CD4-positive, alpha-beta T cell treated with Interleukin-21 for 1 hour (primary cell): Measurements from ENCODE around the gene IGSF6.
"Not testable (repeated sequence)": the region's sequence is repeated elsewhere in the genome, so short reads cannot be mapped to it uniquely, and the experiment has no call there.

Source experiments
- DNase-seq: peaks from one replicate; pipeline ENCODE4 v3.0.0-alpha.2; 2020

Gene IGSF6

DNA sequence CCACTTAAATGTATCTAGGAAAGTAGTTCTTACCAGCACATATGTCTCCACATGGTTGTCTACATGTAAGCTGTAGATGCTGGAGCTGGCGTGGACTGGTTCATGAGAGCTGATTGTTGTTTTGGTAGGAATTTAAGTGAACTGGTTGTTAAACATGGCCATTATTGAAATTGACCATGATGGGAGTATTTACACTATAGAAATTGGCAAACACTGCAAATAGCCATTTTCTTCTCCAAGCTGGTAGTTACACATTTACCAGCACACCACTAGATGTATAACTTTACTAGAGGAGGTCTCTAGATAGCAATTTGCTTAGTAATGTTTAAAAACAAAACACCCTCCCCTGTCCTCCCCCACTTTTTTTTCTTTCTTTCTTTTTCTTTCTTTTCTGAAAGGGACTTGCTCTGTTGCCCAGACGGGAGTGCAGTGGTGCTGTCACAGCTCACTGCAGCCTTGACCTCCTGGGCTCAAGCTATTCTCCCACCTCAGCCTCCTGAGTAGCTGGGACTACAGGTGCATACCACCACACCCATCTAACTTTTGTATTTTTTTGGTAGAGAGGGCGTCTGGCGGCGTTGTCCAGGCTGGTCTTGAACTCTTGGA is 24.2 kb downstream of the IGSF6 start:
- DNase-seq: no peak

DNA sequence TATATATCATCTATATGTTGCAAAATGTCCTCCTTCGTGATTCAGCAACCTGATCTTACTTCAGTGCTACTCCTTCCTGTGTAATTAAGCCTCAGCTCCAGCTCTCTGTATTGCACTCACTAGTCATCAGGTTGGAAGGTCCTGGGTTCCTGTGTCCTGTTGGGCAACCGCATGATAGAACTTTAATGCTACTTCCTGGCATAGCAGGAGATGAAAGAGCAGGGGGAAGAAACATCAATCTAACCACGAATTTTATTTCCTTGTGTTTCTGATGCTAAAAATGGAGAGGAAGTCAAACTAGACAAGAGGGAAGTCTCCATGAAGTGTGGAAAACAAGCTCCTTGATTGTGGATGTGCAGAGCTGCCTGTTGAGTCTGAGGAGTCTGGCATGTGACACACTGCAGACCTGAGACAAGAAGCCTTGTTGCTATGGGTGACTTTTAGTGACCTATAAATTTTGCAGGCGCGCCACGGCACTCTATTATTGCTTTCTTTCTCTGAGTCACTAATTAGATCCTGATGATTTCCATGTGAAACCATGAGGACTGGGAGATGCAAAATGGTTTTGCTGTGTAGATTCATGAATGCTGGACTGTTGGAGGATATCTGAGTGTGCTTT is 25.6 kb downstream of the IGSF6 start:
- DNase-seq: peak; percentile 47

- no peak for DNase-seq
Observed at GRCh38 chr16:21625026-21625425, 27.4 kb downstream of the IGSF6 start.

GRCh38 chr16:21622545-21622944 is 29.9 kb downstream of the IGSF6 start:
- no peak for DNase-seq

DNA sequence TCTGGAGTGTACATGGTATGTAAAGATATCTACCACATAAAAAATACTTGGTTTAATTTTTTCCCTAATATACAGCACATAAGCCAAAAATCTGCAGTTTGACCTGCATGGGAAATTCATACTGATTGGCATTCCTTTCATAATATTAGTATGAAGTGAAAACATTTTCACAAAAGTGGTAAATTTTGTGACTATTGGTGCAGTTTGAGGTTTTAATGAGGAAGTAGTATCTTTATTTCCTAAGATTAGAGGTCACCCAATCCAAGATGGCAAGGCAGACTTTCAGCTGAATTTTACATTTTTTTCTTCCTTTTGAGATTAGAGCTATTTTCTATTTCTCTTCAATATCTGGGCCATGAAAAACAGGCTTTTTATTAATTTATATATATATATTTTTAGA is 31.8 kb downstream of the IGSF6 start:
- DNase-seq: no peak

DNA sequence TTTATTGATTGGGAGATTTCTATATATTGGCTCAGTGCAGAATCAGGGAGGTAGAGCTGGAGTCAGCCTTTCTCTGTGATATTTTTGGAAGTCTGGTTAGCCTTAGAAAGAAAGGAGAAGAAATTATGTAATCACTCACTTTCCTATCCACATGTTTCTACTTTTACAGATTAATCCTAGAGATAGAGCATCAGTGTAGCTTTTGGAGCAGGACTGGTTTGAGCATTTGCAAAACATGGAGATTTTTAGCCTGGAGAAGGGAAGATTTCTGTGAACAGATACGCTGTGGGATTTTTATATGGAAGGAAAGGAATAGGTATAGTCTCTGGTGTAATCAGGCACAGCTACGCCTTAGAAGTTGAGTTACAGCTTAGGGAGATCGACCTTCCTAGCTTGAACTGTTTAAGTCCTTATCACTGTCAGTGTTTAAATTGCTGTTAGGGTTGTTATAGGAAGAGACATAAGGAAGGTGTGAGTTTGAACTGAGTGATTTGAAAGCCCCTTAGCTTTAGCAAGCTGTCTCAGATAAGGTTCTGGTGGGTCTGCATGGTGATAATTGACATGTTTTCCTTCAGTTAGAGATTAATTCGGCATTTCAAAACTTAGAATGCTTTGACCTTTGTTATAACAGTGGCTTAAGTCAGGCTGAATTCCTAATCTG is 32.5 kb downstream of the IGSF6 start:
- no peak for DNase-seq

DNA sequence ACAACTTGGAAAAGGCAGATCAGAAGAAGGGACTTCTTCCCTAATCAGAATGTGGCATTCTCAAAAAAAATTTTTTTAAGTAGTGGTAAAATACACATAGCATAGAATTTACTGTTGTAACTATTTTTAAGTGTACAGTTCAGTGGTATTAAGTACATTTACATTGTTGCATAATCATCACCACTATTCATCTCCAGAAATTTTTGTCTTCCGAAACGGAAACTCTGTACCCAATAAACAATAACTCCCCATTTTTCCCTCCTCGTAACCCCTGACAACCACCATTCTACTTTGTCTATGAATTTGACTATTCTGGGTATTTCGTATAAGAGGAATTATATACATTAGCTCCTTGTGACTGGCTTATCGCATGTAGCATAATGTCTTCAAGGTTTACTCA is 34.1 kb downstream of the IGSF6 start:
- DNase-seq: no peak

DNA sequence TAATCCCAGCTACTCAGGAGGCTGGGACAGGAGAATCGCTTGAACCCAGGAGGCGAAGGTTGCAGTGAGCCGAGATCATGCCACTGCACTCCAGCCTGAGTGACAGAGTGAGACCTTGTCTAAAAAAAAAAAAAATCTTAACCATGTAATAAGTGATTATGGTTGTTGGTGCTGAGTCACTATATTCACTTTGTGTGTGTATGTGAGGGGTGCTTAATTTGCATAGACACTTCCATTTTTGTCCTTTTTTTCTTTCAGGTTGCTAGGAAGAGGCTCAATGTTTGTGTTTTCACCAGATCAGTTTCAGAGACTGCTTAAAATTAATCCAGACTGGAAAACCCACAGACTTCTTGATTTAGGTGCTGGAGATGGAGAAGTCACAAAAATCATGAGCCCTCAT is 34.8 kb downstream of the IGSF6 start:
- DNase-seq: no peak

DNA sequence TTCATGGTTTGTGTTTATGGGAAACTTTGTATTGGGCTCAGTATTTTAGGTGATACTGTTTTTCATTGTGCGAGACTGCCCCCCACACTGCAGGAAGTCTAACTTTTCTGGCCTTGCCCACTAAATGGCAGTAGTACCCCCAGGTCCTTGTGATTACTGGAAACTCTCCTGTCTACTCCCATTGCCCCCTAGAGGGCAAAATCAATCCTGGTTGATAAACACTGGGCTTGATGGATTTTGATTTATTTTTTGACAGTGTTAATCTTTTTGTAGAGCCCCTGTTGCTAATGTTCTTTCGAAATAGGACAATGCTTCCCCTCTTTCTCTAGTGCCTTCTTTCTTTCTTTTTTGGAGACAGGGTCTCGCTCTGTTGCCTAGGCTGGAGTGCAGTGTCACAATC is 37.5 kb downstream of the IGSF6 start:
- DNase-seq: no peak

DNA sequence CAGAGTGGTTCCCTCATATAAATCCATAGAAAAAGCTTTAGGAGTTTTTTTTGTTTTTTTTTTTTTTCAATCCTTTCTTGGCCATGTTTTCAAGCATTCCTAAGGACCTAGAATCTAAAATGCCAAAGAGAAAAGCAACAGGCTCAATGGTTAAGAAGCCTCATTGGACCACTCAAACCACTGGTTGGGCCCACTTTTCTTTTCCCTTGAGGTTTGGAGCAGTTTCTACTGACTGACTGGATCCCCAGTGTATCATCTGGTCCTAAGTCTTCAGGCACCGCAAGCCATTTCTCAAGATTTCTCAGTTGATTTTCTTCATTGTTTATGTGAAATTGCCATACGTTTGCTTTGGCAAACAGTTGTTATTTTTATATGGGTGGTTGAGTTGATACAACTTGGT is 38.6 kb downstream of the IGSF6 start:
- no peak for DNase-seq

DNA sequence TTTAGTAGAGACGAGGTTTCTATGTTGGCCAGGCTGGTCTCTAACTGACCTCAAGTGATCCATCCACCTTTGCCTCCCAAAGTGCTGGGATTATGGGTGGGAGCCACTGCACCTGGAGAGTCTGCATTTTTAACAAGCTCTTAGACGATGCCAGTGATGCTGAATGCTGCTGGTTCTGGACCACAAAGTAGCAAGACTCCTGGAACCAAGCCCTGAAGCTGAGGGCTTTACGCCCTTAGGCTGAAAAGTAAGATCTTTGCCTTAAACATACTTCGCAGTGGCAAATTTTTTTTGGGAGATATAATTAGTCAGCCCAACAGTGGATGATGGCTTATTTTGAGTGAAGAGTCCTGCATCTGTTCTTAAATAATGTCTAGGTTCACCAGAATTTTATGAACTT is 39.0 kb downstream of the IGSF6 start:
- DNase-seq: no peak

- no peak for DNase-seq
Observed at GRCh38 chr16:21611556-21612384, 40.6 kb downstream of the IGSF6 start.

GRCh38 chr16:21611198-21611555 is 41.2 kb downstream of the IGSF6 start:
- DNase-seq: no peak

GRCh38 chr16:21610766-21611165 is 41.6 kb downstream of the IGSF6 start:
- DNase-seq: no peak

GRCh38 chr16:21610006-21610544 is 42.3 kb downstream of the IGSF6 start:
- no peak for DNase-seq

DNA sequence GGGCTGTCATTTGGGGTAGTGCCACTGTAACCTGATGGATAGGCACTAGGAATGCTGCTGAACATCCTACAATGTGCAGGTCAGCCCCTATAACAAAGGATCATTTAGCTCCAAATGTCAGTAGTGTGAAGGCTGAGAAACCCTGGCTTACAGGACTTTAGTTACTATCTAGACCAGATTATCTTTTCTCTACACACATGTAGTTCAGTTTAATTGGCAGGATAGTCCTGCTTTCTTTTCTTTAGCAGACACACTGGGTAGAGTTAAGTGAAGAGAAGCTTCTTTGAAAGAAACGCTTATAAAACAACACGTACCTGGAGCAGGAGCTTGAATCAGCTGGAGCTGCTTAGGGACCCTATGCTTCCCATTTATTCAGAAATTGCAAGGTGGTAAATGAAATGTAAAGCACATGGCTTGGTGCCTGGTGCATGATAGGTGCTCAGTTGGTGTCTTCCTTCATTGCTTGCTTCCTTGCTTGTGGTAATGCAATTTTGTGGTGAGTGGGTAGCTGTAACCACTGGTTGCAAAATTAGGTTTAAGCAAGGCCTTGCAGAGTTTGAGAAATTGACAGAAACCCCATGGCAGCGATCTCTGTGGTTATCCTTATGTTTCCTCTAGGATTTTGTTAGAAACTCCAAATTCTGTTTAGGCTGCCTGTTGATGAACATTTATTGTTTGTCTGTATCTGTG is 43.6 kb downstream of the IGSF6 start:
- DNase-seq: peak; percentile 23

DNA sequence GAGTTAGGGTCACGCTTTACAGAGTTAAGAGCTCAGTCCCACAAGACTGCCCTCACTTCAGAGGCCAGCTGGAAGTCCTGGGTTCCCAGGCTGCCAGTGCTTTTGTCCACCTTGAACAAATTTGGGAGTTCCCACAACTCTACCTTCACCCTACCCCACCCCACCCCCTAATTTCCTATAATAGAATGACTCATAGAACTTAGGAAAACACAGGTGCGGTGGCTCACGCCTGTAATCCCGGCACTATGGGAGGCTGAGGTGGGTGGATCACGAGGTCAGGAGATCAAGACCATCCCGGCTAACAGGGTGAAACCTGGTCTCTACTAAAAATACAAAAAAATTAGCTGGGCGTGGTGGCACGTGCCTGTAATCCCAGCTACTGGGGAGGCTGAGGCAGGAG is 46.6 kb downstream of the IGSF6 start:
- DNase-seq: not testable (repeated sequence)

- no peak for DNase-seq
Observed at GRCh38 chr16:21603928-21604327, 48.5 kb downstream of the IGSF6 start.

- no peak for DNase-seq
Observed at GRCh38 chr16:21602785-21603184, 49.6 kb downstream of the IGSF6 start.

GRCh38 chr16:21600031-21600773 is 52.2 kb downstream of the IGSF6 start:
- peak; percentile 37 for DNase-seq

GRCh38 chr16:21599122-21600030 is 53.0 kb downstream of the IGSF6 start, which contains the start of gene METTL9:
TSS of gene METTL9 (plus strand) at chr16:21599577. CDS start at chr16:21599734, 157 bp downstream.
- DNase-seq: peak; percentile 96
